Kidney epithelial cell (primary cell): ENCODE results near the gene PPP1R16B. TPM values are rescaled to one million over a fixed set of nuclear protein-coding genes. Genes with fewer than 3 reads are reported as not detected.

Experiments used
- DNase-seq: peaks from one replicate; pipeline ENCODE4 v3.0.0-alpha.2; 2010; ENCODE audit warnings: low read depth
- H3K27me3 ChIP-seq: 2 replicates; pipeline ENCODE4 v1.6.0; 2011; ENCODE audit warnings: low read length; ENCODE audit not compliant: control insufficient read depth, insufficient read depth
- H3K36me3 ChIP-seq: 2 replicates; pipeline ENCODE4 v1.5.1; 2011; ENCODE audit warnings: low read length; ENCODE audit not compliant: control insufficient read depth, insufficient read depth
- H3K4me3 ChIP-seq: 2 replicates; pipeline ENCODE4 v1.5.1; 2011; ENCODE audit warnings: low read depth, mild to moderate bottlenecking, control low read depth, low read length
- total RNA-seq: library from RNA; depleted of rRNA; stranded (reverse); fragments of >200 nt; gene quantifications from 2 replicates; pipeline ENCODE4 v1.2.3, GENCODE V29; 2015
- TF ChIP-seq, protein P1 (sequence below): IDR thresholded peaks from 2 replicates; pipeline ENCODE4 v1.5.1; 2011; ENCODE audit warnings: mild to moderate bottlenecking, moderate library complexity, low read length, control low read depth, inconsistent platforms; ENCODE audit not compliant: insufficient read depth, poor library complexity, severe bottlenecking

The PPP1R16B gene
- total RNA-seq, 1 donor from 2014 or later = 0.13 TPM

DNA sequence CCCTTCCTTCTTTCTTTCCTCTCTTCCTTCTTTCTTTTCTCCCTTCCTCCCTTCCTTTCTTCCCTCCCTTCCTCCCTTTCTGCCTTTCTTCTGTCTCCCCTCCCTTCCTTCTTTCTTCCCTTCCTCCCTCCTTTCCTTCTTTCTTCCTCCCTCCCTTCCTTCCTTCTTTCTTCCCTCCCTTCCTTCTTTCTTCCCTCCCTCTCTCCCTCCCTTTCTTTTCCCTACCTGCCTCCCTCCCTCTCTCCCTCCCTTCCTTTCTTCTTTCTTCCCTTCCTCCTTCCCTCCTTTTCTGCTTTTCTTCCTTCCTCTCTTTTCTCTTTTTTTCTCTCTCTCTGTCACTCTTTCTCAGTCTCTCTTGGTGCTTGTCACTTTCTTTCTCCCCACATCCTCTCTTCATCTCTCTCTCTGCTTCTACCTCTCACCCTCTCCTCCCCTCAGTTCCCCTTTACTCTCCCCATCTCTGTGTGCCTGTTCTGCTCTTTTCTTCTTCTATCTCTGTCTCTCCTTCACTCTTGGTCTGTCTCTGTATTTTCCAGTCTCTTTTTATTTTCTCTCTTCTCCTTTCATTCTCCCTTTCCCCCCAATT lies 90.6 kb downstream of the PPP1R16B start:
- H3K27me3 ChIP-seq = peaks cover 24% of the 10 kb centered on the region
- TF ChIP-seq, protein P1, sequence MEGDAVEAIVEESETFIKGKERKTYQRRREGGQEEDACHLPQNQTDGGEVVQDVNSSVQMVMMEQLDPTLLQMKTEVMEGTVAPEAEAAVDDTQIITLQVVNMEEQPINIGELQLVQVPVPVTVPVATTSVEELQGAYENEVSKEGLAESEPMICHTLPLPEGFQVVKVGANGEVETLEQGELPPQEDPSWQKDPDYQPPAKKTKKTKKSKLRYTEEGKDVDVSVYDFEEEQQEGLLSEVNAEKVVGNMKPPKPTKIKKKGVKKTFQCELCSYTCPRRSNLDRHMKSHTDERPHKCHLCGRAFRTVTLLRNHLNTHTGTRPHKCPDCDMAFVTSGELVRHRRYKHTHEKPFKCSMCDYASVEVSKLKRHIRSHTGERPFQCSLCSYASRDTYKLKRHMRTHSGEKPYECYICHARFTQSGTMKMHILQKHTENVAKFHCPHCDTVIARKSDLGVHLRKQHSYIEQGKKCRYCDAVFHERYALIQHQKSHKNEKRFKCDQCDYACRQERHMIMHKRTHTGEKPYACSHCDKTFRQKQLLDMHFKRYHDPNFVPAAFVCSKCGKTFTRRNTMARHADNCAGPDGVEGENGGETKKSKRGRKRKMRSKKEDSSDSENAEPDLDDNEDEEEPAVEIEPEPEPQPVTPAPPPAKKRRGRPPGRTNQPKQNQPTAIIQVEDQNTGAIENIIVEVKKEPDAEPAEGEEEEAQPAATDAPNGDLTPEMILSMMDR = no peak
- no peaks in the 10 kb centered on the region for H3K36me3 ChIP-seq
- DNase-seq = no peak
- H3K4me3 ChIP-seq = no peak overlapping the region

DNA sequence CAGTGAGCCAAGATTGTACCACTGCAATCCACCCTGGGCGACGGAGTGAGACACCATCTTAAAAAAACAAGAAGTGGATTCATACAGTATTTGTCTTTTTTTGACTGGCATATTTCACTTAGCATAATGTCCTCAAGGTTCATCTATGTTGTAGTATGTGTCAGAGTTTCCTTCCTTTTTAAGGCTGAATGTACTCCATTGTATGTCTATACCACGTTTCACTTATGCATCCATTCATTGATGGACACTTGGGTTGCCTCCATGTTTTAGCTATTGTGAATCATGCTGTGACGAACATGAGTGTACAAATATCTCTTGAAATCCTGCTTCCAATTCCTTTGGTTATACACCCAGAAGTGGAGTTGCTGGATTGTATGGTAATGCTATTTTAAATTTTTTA lies 91.8 kb downstream of the PPP1R16B start:
- DNase-seq = no peak
- Histone ChIP-seq H3K27me3 (peaks cover 21% of the 10 kb centered on the region), H3K36me3 (no peaks in the 10 kb centered on the region), H3K4me3 (no peak overlapping the region)
- TF ChIP-seq, protein P1 = no peak

- TF ChIP-seq, protein P1 = no peak
- no peaks in the 10 kb centered on the region for H3K27me3 ChIP-seq
- no peak overlapping the region for H3K4me3 ChIP-seq
- no peaks in the 10 kb centered on the region for H3K36me3 ChIP-seq
- no peak for DNase-seq
Observed at GRCh38 chr20:38900606-38901005, 95.1 kb downstream of the PPP1R16B start.

DNA sequence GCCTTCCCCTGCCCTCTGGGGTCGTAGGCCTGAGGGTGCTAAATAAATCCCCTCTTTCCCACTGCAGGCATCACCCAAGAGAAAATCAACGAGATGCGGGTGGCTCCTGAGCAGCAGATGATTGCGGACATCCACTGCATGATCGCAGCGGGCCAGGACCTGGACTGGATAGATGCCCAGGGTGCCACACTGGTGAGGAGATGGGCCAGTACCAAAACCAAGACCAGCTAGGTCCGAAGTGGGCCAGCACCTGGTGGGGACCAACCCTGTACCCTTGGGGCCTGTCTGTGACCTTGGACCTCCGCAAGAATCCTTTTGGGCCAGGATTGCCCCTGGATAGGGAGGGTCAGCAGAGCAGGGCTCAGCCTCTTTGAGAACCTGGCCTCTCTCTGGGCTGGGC lies 97.1 kb downstream of the PPP1R16B start:
- H3K36me3 ChIP-seq = no peaks in the 10 kb centered on the region
- H3K27me3 ChIP-seq = no peaks in the 10 kb centered on the region
- H3K4me3 ChIP-seq = no peak overlapping the region
- TF ChIP-seq, protein P1 = no peak
- DNase-seq = no peak

GRCh38 chr20:38903335-38903734 lies 97.8 kb downstream of the PPP1R16B start:
- H3K36me3 ChIP-seq = no peaks in the 10 kb centered on the region
- TF ChIP-seq, protein P1 = no peak
- no peaks in the 10 kb centered on the region for H3K27me3 ChIP-seq
- no peak for DNase-seq
- H3K4me3 ChIP-seq = no peak overlapping the region

GRCh38 chr20:38905375-38905774 lies 99.9 kb downstream of the PPP1R16B start:
- Histone ChIP-seq H3K4me3 (no peak overlapping the region), H3K27me3 (no peaks in the 10 kb centered on the region), H3K36me3 (no peaks in the 10 kb centered on the region)
- no peak for DNase-seq
- TF ChIP-seq, protein P1 = no peak
